GM21786 (cell line): ENCODE data around the gene GRK2.
"Not testable (repeated sequence)": the region's sequence is repeated elsewhere in the genome, so short reads cannot be mapped to it uniquely, and the experiment has no call there.

ENCODE experiments used
- ATAC-seq: cut with Tn5 transposase; IDR thresholded peaks from one replicate; pipeline ENCODE4 v1.9.1; 2021; ENCODE audit not compliant: unreplicated experiment

Gene GRK2

GRCh38 chr11:67253872-67254624 lies 12.2 kb upstream of the GRK2 start:
- no peak for ATAC-seq

GRCh38 chr11:67254798-67255197 lies 11.5 kb upstream of the GRK2 start:
- no peak for ATAC-seq

GRCh38 chr11:67255353-67255752 lies 10.9 kb upstream of the GRK2 start:
- no peak for ATAC-seq

- ATAC-seq = no peak
Observed at GRCh38 chr11:67255864-67256263, 10.4 kb upstream of the GRK2 start.

GRCh38 chr11:67256477-67257135 lies 9.7 kb upstream of the GRK2 start:
- no peak for ATAC-seq

GRCh38 chr11:67260406-67260805 lies 5.9 kb upstream of the GRK2 start:
- ATAC-seq = no peak

GRCh38 chr11:67260885-67261639 lies 5.2 kb upstream of the GRK2 start:
- not testable (repeated sequence) for ATAC-seq

GRCh38 chr11:67261640-67261945 lies 4.7 kb upstream of the GRK2 start:
- ATAC-seq = no peak

GRCh38 chr11:67261946-67262681 lies 4.2 kb upstream of the GRK2 start:
- ATAC-seq = no peak

GRCh38 chr11:67262731-67263675 lies 3.3 kb upstream of the GRK2 start:
- peak; percentile 39 for ATAC-seq

- no peak for ATAC-seq
Observed at GRCh38 chr11:67264260-67264659, 2.0 kb upstream of the GRK2 start.

GRCh38 chr11:67264877-67265632 lies 1.2 kb upstream of the GRK2 start:
- ATAC-seq = no peak

GRCh38 chr11:67265633-67266448 lies 432 bp upstream of the GRK2 start:
- peak; percentile 34 for ATAC-seq

- ATAC-seq = no peak
Observed at GRCh38 chr11:67267188-67268080, 1.2 kb downstream of the GRK2 start.

GRCh38 chr11:67268081-67268961 lies 2.0 kb downstream of the GRK2 start:
- ATAC-seq = peak; percentile 45

GRCh38 chr11:67268962-67269268 lies 2.6 kb downstream of the GRK2 start:
- ATAC-seq = no peak
